Measurements from ENCODE around the gene CNTN4. TPM values are rescaled to one million over a fixed set of nuclear protein-coding genes. Genes with fewer than 3 reads are reported as not detected.

The CNTN4 gene
- total and polyA plus RNA-seq, 2 of the 8 experiments (the other 6 are each of a cell fraction or from before 2014, with no cell fraction given) = 0.41 to 2.2 TPM

- Histone ChIP-seq H4K8ac (ENCODE audit: extremely low read depth, insufficient read depth, low read length) (no peak overlapping the region), H3K79me1 (ENCODE audit: low read depth, low read length) (no peaks in the 10 kb centered on the region), H3K56ac (replicated peaks; ENCODE audit: insufficient read length, low read depth, low read length) (no peak overlapping the region), H2AK5ac (ENCODE audit: low read depth, low read length) (no peak overlapping the region), H4K91ac (replicated peaks; ENCODE audit: insufficient read length, low read length) (no peak overlapping the region), H3K36me3 (ENCODE audit: control insufficient read depth in 2 of 4, insufficient read depth in 4 of 4, low read length in 3 of 4) (no peaks in the 10 kb centered on the region), H2BK15ac (ENCODE audit: low read length) (no peak overlapping the region), H2BK5ac (ENCODE audit: low read depth, low read length) (no peak overlapping the region), H2BK20ac (ENCODE audit: low read length) (no peak overlapping the region), H2BK120ac (replicated peaks; ENCODE audit: low read depth, low read length) (no peak overlapping the region), H4K20me1 (replicated peaks in 1 of 2; ENCODE audit: control insufficient read depth in 1 of 2, insufficient read depth in 2 of 2, low read length in 2 of 2) (no peaks in the 10 kb centered on the region), H3K27me3 (replicated peaks in 1 of 4; ENCODE audit: control insufficient read depth in 3 of 4, extremely low read depth in 1 of 4, insufficient read depth in 3 of 4, low read length in 3 of 4) (peaks cover 0 to 1% (median 0%) of the 10 kb centered on the region in 4 experiments; a peak in 1 of 7 replicates), H3K23ac (ENCODE audit: insufficient read length) (no peak overlapping the region), H3K23me2 (ENCODE audit: low read depth, low read length) (no peaks in the 10 kb centered on the region), H3K4me3 (ENCODE audit: extremely low read depth in 1 of 4, insufficient read depth in 2 of 4, low read depth in 3 of 4, low read length in 4 of 4) (no peak overlapping the region), H3K18ac (ENCODE audit: extremely low read depth, low read length) (no peak overlapping the region), H3K27ac (ENCODE audit: low read depth, low read length) (no peak overlapping the region), H3K9me3 (ENCODE audit: insufficient read depth in 2 of 2, low read depth in 1 of 2, low read length in 1 of 2) (no peaks in the 10 kb centered on the region), H3K4me2 (ENCODE audit: insufficient read depth in 1 of 2, low read depth in 2 of 2, low read length in 2 of 2) (no peak overlapping the region), H2BK12ac (ENCODE audit: low read depth, low read length) (no peak overlapping the region), H3K9ac (replicated peaks in 1 of 4; ENCODE audit: extremely low read depth in 1 of 4, low read depth in 3 of 4, low read length in 3 of 4) (no peak overlapping the region), H4K5ac (ENCODE audit: insufficient read length, low read depth, low read length) (no peak overlapping the region), H3K4me1 (replicated peaks in 1 of 4; ENCODE audit: control insufficient read depth in 3 of 4, insufficient read depth in 4 of 4, low read length in 3 of 4) (no peaks in the 10 kb centered on the region), H3K14ac (ENCODE audit: insufficient read length) (no peak overlapping the region), H2AFZ (ENCODE audit: low read length) (no peak overlapping the region), H3K79me2 (ENCODE audit: control insufficient read depth in 1 of 2, insufficient read depth in 2 of 2, low read length in 2 of 2) (no peaks in the 10 kb centered on the region), H3K4ac (replicated peaks; ENCODE audit: insufficient read length, low read depth, low read length) (no peak overlapping the region)
- FAIRE-seq (no peak), DNase-seq (ENCODE audit: low read depth in 1 of 2, low spot score in 2 of 2) (no peak)
- POLR2A ChIA-PET (ENCODE audit: partially characterized antibody) = no interaction called here
- CTCF ChIA-PET (ENCODE audit: partially characterized antibody) = interaction anchor here (0.6 to 0.7 kb wide), 2 partner anchors 162 to 1721 kb away, joined by 3 read pairs; no protein-coding TSS in a partner anchor
- no peak for TF ChIP-seq BCL11A (IDR thresholded peaks at IDR 0.05; ENCODE audit: low read depth in 2 of 2, low read length in 2 of 2)
- TF ChIP-seq TCF12 (IDR thresholded peaks at IDR 0.05; ENCODE audit: low read depth, low read length) = no peak
- TF ChIP-seq EP300 (IDR thresholded peaks at IDR 0.05; ENCODE audit: borderline replicate concordance in 1 of 2, low read depth in 2 of 2, low read length in 2 of 2) = no peak
- no peak for TF ChIP-seq NRF1 (IDR thresholded peaks at IDR 0.05; ENCODE audit: low read depth, low read length)
- no peak for TF ChIP-seq FOSL1 (IDR thresholded peaks at IDR 0.05; ENCODE audit: insufficient read depth, low read depth, low read length)
- no peak for TF ChIP-seq TEAD4 (IDR thresholded peaks at IDR 0.05; ENCODE audit: low read depth, low read length)
- no peak for TF ChIP-seq CBX5 (IDR thresholded peaks at IDR 0.05; ENCODE audit: low read depth, low read length)
- TF ChIP-seq TAF1 (IDR thresholded peaks at IDR 0.05; ENCODE audit: low read depth, low read length) = no peak
- no peak for TF ChIP-seq CTBP2 (IDR thresholded peaks at IDR 0.05; ENCODE audit: borderline replicate concordance, insufficient read depth, insufficient read length, low read length)
- TF ChIP-seq, protein P1, sequence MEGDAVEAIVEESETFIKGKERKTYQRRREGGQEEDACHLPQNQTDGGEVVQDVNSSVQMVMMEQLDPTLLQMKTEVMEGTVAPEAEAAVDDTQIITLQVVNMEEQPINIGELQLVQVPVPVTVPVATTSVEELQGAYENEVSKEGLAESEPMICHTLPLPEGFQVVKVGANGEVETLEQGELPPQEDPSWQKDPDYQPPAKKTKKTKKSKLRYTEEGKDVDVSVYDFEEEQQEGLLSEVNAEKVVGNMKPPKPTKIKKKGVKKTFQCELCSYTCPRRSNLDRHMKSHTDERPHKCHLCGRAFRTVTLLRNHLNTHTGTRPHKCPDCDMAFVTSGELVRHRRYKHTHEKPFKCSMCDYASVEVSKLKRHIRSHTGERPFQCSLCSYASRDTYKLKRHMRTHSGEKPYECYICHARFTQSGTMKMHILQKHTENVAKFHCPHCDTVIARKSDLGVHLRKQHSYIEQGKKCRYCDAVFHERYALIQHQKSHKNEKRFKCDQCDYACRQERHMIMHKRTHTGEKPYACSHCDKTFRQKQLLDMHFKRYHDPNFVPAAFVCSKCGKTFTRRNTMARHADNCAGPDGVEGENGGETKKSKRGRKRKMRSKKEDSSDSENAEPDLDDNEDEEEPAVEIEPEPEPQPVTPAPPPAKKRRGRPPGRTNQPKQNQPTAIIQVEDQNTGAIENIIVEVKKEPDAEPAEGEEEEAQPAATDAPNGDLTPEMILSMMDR (IDR thresholded peaks at IDR 0.05; ENCODE audit: control extremely low read depth in 1 of 3, insufficient read depth in 1 of 3, low read depth in 1 of 3, low read length in 3 of 3) = no peak
- no peak for TF ChIP-seq USF2 (IDR thresholded peaks at IDR 0.05; ENCODE audit: low read length)
These were observed 378.3 kb downstream of the CNTN4 start for GRCh38 chr3:2476996-2477395.
